GM18519 (cell line): Measurements from ENCODE around the gene MTHFD1.
A peak's percentile ranks its signal among the peaks of the same experiment; 100 is the strongest.

Experiments used
- ATAC-seq: cut with Tn5 transposase; IDR thresholded peaks from one replicate; pipeline ENCODE4 v1.9.1; 2021; ENCODE audit warnings: mild to moderate bottlenecking, moderate library complexity; ENCODE audit not compliant: unreplicated experiment, low FRiP score

The MTHFD1 gene

DNA sequence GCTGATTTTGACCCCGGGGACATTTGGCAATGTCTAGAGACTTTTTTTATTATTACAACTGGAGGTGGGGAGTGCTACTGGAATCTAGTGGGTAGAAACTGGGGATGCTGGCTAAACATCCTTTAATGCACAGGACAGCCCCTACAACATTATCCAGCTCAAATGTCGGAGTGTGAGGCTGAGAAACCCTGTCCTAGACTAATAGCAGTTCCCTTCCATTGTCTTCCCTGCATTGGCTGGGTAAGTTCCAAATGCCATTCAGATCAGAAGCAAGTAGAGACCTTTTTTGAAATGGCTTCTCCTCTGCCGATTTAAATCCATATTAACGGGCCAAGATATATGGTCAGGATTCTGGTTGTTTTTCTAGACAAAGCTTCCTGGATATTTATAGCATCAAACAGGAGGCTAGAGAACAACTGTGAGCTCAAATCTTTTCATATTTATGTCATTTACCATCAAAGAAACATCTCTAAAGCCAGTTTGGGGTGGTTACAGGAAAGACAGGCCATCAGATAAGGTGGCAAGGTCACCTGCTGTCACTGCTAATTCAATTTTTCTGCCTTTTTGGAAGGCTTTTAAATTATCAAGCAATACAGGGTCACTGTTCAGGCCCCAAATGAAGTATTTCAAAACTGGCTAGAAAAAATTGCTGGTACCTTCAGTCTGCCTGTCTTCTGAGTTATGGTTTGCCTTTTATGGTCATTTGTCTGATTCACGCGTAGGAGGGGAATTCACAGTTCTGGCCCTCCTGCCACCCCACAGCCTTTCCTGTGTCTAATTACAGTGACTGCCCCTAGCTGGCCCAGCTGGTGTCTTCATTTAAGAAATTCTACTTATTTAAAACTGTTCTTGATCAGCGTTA lies 57.1 kb downstream of the MTHFD1 start:
- peak; percentile 80 for ATAC-seq

DNA sequence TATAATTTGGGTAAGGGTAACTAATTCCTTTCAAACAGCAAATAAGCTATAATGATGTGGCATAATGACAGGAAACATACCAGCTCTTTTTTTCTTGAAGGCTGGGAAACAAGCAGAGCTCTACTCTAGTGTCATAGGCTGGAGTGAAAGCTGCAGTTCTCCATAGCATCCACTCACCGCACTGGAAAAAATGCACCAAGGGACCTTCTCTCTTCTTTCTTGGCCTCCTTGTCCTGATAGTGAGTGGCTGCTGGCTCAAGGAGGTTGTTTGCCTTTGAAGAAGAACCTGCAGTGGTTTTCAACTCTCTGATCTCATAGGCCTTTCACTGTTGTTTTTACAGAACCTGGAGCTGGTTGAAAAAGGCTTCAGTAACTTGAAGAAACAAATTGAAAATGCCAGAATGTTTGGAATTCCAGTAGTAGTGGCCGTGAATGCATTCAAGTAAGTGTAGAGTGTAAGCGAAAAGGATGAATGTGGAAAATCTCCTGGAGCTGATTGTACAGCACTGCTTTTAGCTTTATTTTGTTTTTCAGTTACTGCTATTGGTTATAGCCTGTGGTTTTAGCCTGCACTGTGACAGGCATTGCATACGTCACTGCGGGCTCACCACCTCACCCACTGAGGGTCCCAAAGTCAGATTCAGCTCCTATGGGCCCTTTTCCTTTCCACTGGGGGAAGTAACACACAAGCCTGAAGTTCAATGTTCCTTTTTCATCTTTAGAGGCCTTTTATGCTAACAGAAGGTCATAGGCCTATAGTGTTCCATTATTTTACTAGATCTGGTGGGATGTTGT lies 59.9 kb downstream of the MTHFD1 start:
- ATAC-seq: no peak

GRCh38 chr14:64450255-64450654 lies 62.1 kb downstream of the MTHFD1 start:
- ATAC-seq: no peak

GRCh38 chr14:64454671-64455070 lies 66.5 kb downstream of the MTHFD1 start:
- no peak for ATAC-seq

DNA sequence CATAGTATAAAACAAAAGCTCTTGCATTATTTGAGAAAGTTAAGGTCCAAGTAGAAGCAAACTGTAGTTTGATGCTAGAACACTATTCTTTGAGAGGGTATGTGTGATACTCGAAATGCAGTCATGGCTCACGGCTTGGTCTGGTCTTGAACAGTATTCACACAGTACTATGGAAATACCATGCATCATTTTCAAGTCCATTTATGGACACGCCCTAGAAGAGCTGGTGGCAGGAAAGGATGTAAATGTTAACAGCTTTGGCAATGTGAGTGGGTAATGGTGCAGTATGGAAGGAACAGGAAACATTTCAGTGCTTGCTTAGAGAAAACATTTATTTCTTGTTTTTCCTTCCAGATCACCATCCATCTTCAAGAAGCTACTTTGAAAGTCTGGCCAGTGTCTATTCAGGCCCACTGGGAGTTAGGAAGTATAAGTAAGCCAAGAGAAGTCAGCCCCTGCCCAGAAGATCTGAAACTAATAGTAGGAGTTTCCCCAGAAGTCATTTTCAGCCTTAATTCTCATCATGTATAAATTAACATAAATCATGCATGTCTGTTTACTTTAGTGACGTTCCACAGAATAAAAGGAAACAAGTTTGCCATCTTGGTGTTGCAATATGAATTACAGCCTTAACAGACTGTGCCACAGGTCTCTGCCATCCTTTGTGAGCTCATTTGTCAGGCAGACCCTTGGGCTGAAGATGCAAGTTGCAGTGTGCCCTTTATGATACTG lies 71.4 kb downstream of the MTHFD1 start:
- no peak for ATAC-seq

DNA sequence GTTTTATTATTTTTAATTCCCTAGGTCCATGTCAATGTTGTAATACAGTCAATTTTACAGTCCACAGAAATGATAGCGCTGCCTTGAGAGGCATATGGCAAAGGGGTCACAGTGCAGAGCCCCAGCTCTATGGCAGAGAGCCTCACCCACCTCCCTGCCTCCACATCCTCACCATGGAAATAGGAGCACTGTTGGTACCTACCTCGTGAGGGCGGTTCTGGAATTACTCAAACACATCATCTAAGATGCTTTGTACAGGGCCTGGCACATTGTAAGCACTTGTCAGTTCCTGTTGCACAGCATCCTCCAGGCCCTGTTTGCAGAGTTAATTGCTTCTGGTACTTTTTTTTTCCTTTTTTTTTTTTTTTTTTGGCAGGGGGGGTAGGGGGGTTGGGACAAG lies 73.1 kb downstream of the MTHFD1 start:
- ATAC-seq: no peak

DNA sequence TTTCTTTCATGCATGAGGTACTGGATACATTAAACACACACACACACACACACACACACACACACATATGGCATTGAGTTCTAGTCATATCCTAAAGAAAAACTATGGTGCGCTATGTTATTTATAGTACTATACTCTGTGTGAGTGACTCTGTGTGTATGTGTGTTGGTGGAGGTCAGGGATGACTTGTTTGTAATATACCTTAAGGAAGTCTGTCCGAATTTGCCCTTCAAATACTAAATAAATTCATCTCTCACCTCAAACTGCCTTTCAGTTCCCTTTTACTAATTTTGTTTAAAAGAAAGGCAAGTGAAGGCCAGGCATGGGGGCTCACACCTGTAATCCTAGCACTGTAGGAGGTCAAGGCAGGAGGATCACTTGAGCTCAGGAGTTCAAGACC lies 75.0 kb downstream of the MTHFD1 start:
- peak; percentile 35 for ATAC-seq

DNA sequence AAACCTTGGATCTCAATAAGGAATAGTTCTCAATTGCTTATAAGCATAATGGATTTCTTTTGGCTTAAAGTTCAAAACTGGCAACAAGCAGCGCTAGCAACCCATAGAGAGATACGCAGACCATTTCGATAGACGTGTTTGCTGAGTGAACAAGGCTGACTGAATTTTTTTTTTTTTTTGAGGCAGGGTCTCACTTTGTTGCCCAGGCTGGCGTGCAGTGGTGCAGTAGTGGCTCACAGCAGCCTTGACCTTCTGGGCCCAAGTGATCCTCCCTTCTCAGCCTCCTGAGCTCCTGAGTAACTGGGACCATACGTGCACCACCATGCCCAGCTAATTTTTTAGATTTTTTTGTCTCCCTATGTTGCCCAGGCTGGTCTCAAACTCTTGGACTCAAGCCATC lies 75.7 kb downstream of the MTHFD1 start:
- ATAC-seq: no peak

- ATAC-seq: no peak
Observed at GRCh38 chr14:64464651-64465050, 76.5 kb downstream of the MTHFD1 start.

- peak; percentile 36 for ATAC-seq
Observed at GRCh38 chr14:64465191-64465822, 77.2 kb downstream of the MTHFD1 start, which contains the start of gene AKAP5. AKAP5 (plus strand) TSS chr14:64465499; CDS start chr14:64468395, 2,896 bp downstream.

DNA sequence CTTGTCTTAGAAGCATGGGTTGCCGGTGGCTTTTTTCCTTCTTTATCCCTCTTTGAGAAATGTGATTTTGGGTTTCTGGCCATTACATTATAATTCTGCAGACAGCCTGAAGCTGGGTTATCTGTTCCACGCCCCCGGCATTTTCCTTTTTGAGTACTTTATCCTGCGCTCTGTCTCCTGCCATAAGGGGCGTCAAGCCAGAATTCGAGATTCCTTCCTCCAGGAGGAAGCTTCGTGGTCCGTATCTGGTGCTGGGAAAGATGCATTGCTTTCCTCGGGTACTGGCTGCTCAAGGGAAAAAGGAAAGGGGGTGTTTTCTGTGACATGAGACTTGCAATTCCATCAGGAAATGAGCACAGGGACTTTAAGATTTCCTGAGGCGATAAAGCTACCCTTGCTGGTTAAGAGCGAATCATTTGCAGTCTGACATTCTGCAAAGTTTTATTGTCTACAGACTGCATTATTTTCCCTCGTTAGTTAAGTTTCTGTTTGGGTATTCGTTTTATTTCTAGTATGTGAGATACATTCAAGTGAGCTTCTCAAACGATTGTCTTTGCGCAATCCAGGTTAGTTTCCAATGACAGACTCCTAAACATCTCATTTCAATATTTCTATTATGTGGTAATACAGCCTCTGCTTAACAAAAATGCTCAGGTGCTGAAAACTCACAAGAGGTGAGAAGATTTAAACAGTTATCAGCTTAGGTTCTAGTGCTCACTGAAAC lies 77.8 kb downstream of the MTHFD1 start:
- no peak for ATAC-seq

- ATAC-seq: no peak
Observed at GRCh38 chr14:64467101-64467500, 78.9 kb downstream of the MTHFD1 start.

DNA sequence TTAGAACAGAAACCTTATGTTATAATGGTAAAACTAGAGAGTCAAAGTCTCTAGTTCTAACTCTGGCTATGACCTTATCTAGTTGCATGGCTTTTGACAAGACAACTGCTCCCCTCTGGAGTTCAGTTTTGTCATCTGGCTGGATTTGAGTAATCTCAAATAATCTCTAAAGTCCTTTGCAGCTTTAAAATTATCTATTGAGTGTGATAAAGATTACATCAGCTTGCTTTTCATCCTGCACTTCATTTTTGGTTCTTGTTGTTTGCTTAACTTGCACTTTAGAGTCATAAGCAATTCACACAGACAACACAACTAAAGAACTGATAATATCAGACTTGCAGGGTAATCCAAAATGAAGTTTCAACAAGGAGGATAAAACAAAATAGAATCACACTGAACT lies 79.4 kb downstream of the MTHFD1 start:
- ATAC-seq: no peak

DNA sequence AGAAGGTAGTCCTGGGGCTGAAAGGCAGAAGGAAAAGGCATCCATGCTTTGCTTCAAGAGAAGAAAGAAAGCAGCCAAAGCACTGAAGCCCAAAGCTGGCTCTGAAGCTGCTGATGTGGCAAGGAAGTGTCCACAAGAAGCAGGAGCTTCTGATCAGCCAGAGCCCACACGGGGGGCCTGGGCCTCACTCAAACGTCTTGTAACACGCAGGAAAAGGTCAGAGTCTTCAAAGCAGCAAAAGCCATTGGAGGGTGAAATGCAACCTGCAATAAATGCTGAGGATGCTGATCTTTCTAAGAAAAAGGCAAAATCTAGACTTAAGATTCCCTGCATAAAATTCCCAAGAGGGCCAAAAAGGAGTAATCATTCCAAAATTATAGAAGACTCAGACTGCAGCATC lies 80.3 kb downstream of the MTHFD1 start:
- no peak for ATAC-seq

DNA sequence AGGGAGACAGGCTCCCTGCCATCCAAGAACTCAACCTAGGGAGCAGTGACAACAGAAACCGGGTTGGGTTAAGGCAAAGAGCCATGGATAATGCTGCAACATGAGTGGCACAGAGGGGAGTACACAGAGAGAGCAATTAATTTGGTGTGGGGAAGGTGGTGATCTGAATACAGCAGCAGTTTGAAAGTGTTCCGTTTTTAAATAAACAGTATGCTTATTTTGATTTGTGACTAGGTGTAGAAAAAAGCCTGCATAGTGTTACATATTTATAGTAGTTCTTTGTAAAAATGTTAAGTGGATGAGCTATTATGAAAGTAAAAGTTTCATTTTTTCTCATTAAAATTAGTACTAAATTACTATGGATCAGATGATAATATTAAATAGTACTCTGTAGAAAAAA lies 85.9 kb downstream of the MTHFD1 start:
- ATAC-seq: no peak

DNA sequence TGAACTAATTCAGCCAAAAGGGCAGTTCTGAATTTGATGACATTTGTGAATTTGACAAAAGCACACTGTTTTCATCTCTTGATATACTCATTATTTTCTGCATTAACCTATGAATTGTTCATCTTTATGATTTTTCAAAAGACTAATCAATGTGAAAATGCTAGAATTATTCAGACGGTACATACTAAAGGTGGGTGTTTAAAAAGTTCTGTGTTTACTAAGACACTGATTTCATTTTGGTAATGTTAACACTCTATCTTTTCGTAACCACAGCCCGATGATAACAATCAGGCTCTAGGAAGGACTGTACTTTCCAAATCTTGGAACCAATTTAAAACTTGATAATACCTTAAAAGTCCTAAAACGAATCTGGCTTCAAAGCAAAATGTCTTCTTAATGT lies 86.5 kb downstream of the MTHFD1 start:
- no peak for ATAC-seq

DNA sequence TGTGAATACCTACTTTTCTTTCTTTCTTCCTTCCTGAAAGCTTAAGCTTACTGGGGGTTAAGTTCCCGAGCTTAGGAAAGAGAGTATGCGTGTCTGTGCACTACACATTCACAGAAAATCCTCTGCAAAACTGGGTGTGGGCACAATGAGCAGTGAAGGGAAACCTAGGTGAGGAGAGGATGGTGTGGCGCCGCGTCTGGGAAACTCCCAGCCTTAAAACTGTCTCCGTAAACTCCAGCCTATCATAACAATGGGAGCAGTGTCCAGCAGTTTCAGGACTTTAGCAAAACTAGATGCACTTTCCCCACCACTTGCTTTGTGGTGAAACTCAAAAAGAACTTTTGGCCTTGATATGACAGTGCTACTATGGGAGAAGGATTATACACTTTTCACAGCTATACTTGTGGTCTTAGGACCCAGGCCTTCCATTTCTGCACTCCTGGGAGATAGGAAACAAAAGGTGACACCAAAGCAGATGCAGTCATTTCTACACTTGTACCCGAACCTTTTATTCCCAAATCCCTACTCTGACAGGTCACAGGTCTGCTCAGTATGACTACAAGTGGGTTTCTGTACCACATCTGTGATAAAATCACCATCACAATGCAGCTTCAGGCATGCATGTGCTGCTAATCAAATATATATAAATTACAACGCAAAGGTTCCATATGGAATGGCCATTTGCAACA lies 87.6 kb downstream of the MTHFD1 start:
- no peak for ATAC-seq

- ATAC-seq: no peak
Observed at GRCh38 chr14:64476438-64476837, 88.3 kb downstream of the MTHFD1 start.

GRCh38 chr14:64478634-64479250 lies 90.6 kb downstream of the MTHFD1 start:
- no peak for ATAC-seq
